ENCODE results near the gene OR8G1. TPM values are rescaled to one million over a fixed set of nuclear protein-coding genes. Genes with fewer than 3 reads are reported as not detected.

The OR8G1 gene
- total and polyA plus RNA-seq, 2 donors (not counting 1 experiment from before 2014, with no cell fraction given), result not detected

- ChIA-PET CTCF (no interaction called here), POLR2A (no interaction called here)
- Histone ChIP-seq H3K4me2 (replicated peaks; ENCODE audit: low read depth, low read length, poor library complexity, severe bottlenecking) (no peak overlapping the region), H3K4me1 (ENCODE audit: control insufficient read depth in 2 of 2, insufficient read depth in 2 of 2, low read length in 2 of 2) (no peaks in the 10 kb centered on the region), H3K27me3 (replicated peaks in 1 of 4; ENCODE audit: control extremely low read depth in 1 of 4, control insufficient read depth in 3 of 4, insufficient read depth in 4 of 4, low read length in 3 of 4) (peaks cover 0 to 11% (median 2%) of the 10 kb centered on the region in 4 experiments), H3K9ac (ENCODE audit: low read length) (no peak overlapping the region), H2AFZ (ENCODE audit: insufficient read depth, low read depth, low read length, poor library complexity, severe bottlenecking) (no peak overlapping the region), H3K9me3 (ENCODE audit: control extremely low read depth in 1 of 3, control insufficient read depth in 2 of 3, insufficient read depth in 1 of 3, low read length in 2 of 3) (no peaks in the 10 kb centered on the region), H3K79me2 (ENCODE audit: control insufficient read depth, insufficient read depth, low read length) (no peaks in the 10 kb centered on the region), H3K27ac (ENCODE audit: low read length in 2 of 2) (no peak overlapping the region), H3K36me3 (replicated peaks in 1 of 2; ENCODE audit: control extremely low read depth in 1 of 2, control insufficient read depth in 1 of 2, extremely low read depth in 1 of 2, insufficient read depth in 2 of 2, low read length in 1 of 2) (no peaks in the 10 kb centered on the region), H4K20me1 (ENCODE audit: control insufficient read depth, insufficient read depth, low read length, poor library complexity, severe bottlenecking) (no peaks in the 10 kb centered on the region), H3K4me3 (ENCODE audit: control extremely low read depth in 1 of 5, extremely low read depth in 1 of 5, insufficient read depth in 1 of 5, low read depth in 2 of 5, low read length in 4 of 5) (no peak overlapping the region)
- ATAC-seq (ENCODE audit: low read depth) (no peak), DNase-seq (no peak)
- Mint-ChIP-seq H3K9me3 (ENCODE audit: insufficient read depth) (no peaks in the 10 kb centered on the region), H3K27ac (no peak overlapping the region), H3K4me3 (no peak overlapping the region), H3K4me1 (no peaks in the 10 kb centered on the region), H3K27me3 (peaks cover 15% of the 10 kb centered on the region)
- intact Hi-C loops (cut with micrococcal nuclease), result no loop called here
- WGBS (ENCODE audit: insufficient coverage), result no CpG with 5 or more reads among the region's 3 CpGs
- TF ChIP-seq EZH2 (IDR thresholded peaks at IDR 0.05; ENCODE audit: borderline replicate concordance, insufficient read depth, low read depth, low read length, poor library complexity, severe bottlenecking), result no peak
- TF ChIP-seq, protein P1, sequence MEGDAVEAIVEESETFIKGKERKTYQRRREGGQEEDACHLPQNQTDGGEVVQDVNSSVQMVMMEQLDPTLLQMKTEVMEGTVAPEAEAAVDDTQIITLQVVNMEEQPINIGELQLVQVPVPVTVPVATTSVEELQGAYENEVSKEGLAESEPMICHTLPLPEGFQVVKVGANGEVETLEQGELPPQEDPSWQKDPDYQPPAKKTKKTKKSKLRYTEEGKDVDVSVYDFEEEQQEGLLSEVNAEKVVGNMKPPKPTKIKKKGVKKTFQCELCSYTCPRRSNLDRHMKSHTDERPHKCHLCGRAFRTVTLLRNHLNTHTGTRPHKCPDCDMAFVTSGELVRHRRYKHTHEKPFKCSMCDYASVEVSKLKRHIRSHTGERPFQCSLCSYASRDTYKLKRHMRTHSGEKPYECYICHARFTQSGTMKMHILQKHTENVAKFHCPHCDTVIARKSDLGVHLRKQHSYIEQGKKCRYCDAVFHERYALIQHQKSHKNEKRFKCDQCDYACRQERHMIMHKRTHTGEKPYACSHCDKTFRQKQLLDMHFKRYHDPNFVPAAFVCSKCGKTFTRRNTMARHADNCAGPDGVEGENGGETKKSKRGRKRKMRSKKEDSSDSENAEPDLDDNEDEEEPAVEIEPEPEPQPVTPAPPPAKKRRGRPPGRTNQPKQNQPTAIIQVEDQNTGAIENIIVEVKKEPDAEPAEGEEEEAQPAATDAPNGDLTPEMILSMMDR (IDR thresholded peaks at IDR 0.05), result no peak
These were observed 61.6 kb downstream of the OR8G1 start for GRCh38 chr11:124302347-124303125.

Other genes starting within 250 kb of the OR8G1 start
- gene OR10G6, start 245.9 kb upstream of the OR8G1 start, total RNA-seq, result not detected in 2 replicates
- not detected in 2 replicates for gene OR10G6, start 245.9 kb upstream of the OR8G1 start, polyA plus RNA-seq
- not detected in 2 replicates for gene OR10G4, start 228.1 kb upstream of the OR8G1 start, total RNA-seq
- not detected in 2 replicates for gene OR10G4, start 228.1 kb upstream of the OR8G1 start, polyA plus RNA-seq
- gene OR10G9, start 218.1 kb upstream of the OR8G1 start, total RNA-seq, result not detected in 2 replicates
- not detected in 2 replicates for gene OR10G9, start 218.1 kb upstream of the OR8G1 start, polyA plus RNA-seq
- gene OR10G8, start 214.3 kb upstream of the OR8G1 start, total RNA-seq, result not detected in 2 replicates
- gene OR10G8, start 214.3 kb upstream of the OR8G1 start, polyA plus RNA-seq, result not detected in 2 replicates
- gene OR10G7, start 199.8 kb upstream of the OR8G1 start, total RNA-seq, result not detected in 2 replicates
- not detected in 2 replicates for gene OR10G7, start 199.8 kb upstream of the OR8G1 start, polyA plus RNA-seq
- gene VWA5A, start 125.6 kb upstream of the OR8G1 start, total RNA-seq, result 4.9 and 6.2 TPM in 2 replicates
- 5.0 and 6.3 TPM in 2 replicates for gene VWA5A, start 125.6 kb upstream of the OR8G1 start, polyA plus RNA-seq
- not detected in 2 replicates for gene OR10D3, start 57.8 kb upstream of the OR8G1 start, total RNA-seq
- gene OR10D3, start 57.8 kb upstream of the OR8G1 start, polyA plus RNA-seq, result not detected in 2 replicates
- not detected in 2 replicates for gene OR8G5, start 15.3 kb downstream of the OR8G1 start, total RNA-seq
- gene OR8G5, start 15.3 kb downstream of the OR8G1 start, polyA plus RNA-seq, result not detected in 2 replicates
- gene OR8D1, start 72.9 kb downstream of the OR8G1 start, total RNA-seq, result not detected in 2 replicates
- gene OR8D1, start 72.9 kb downstream of the OR8G1 start, polyA plus RNA-seq, result 0.12 TPM in 1 of 2 replicates, not detected in the other
- not detected in 2 replicates for gene OR8D2, start 79.1 kb downstream of the OR8G1 start, total RNA-seq
- gene OR8D2, start 79.1 kb downstream of the OR8G1 start, polyA plus RNA-seq, result not detected in 2 replicates
- gene OR8B2, start 143.4 kb downstream of the OR8G1 start, total RNA-seq, result not detected in 2 replicates
- gene OR8B2, start 143.4 kb downstream of the OR8G1 start, polyA plus RNA-seq, result not detected in 2 replicates
- not detected in 2 replicates for gene OR8B3, start 157.9 kb downstream of the OR8G1 start, total RNA-seq
- not detected in 2 replicates for gene OR8B3, start 157.9 kb downstream of the OR8G1 start, polyA plus RNA-seq
- gene OR8B4, start 183.8 kb downstream of the OR8G1 start, total RNA-seq, result not detected in 2 replicates
- gene OR8B4, start 183.8 kb downstream of the OR8G1 start, polyA plus RNA-seq, result not detected in 2 replicates
- gene OR8B8, start 204.6 kb downstream of the OR8G1 start, total RNA-seq, result not detected in 2 replicates
- gene OR8B8, start 204.6 kb downstream of the OR8G1 start, polyA plus RNA-seq, result not detected in 2 replicates